Stimulated activated naive B cell treated with anti-CD40 and anti-IgM and Interleukin-4, amounts not matched to agents 10 μg/mL and 1 μg/mL and 100 μg/mL, for 72 hours (primary cell): ENCODE results near the gene CALHM5.
"Not testable (repeated sequence)": the region's sequence is repeated elsewhere in the genome, so short reads cannot be mapped to it uniquely, and the experiment has no call there.

Experiments used
- ATAC-seq, 2 donors: fragments of 150-1000 bp; cut with Tn5 transposase; replicated peaks; 2 replicates each; pipeline ENCODE4 v1.10.0; 2021; ENCODE audit warnings: moderate library complexity in 1 of 2
- DNase-seq: peaks from one replicate; pipeline ENCODE4 v3.0.0; 2021
- H3K27ac Mint-ChIP-seq: one replicate; pipeline ENCODE4 v1.8.0; 2022; ENCODE audit warnings: mild to moderate bottlenecking, mixed read lengths
- H3K27me3 Mint-ChIP-seq, 2 donors: one replicate each; pipeline ENCODE4 v1.8.0; 2022; ENCODE audit warnings: mixed read lengths in 2 of 2
- H3K36me3 Mint-ChIP-seq, 2 donors: one replicate each; pipeline ENCODE4 v1.8.0; 2022; ENCODE audit warnings: mixed read lengths in 2 of 2, mild to moderate bottlenecking in 1 of 2
- H3K4me1 Mint-ChIP-seq, 2 donors: one replicate each; pipeline ENCODE4 v1.8.0; 2022; ENCODE audit warnings: mixed read lengths in 2 of 2, mild to moderate bottlenecking in 1 of 2
- H3K4me3 Mint-ChIP-seq, 2 donors: one replicate each; pipeline ENCODE4 v1.8.0; 2022; ENCODE audit warnings: mild to moderate bottlenecking in 2 of 2, mixed read lengths in 2 of 2, moderate library complexity in 1 of 2
- H3K9me3 Mint-ChIP-seq, 2 donors: one replicate each; pipeline ENCODE4 v1.8.0; 2022; ENCODE audit warnings: mixed read lengths in 2 of 2, mild to moderate bottlenecking in 1 of 2

CALHM5 gene

GRCh38 chr6:116491610-116492330 lies 19.7 kb upstream of the CALHM5 start:
- Mint-ChIP-seq H3K27me3 (no peaks in the 10 kb centered on the region), H3K9me3 (peaks cover 0 to 9% of the 10 kb centered on the region in 2 donors), H3K36me3 (peaks cover 4 to 5% of the 10 kb centered on the region in 2 donors), H3K4me1 (no peaks in the 10 kb centered on the region), H3K4me3 (no peak overlapping the region), H3K27ac (no peak overlapping the region)
- ATAC-seq (no peak), DNase-seq (no peak)

- peaks cover 0 to 9% of the 10 kb centered on the region in 2 donors for H3K9me3 Mint-ChIP-seq
- no peak overlapping the region for H3K27ac Mint-ChIP-seq
- H3K4me3 Mint-ChIP-seq = no peak overlapping the region
- peaks cover 4 to 5% of the 10 kb centered on the region in 2 donors for H3K36me3 Mint-ChIP-seq
- ATAC-seq (no peak), DNase-seq (no peak)
- no peaks in the 10 kb centered on the region for H3K27me3 Mint-ChIP-seq
- H3K4me1 Mint-ChIP-seq = no peaks in the 10 kb centered on the region
Measured at GRCh38 chr6:116492331-116493067, 18.9 kb upstream of the CALHM5 start.

- H3K9me3 Mint-ChIP-seq, H3K4me1 Mint-ChIP-seq, ATAC-seq, H3K36me3 Mint-ChIP-seq, H3K4me3 Mint-ChIP-seq, DNase-seq, H3K27ac Mint-ChIP-seq: not testable (repeated sequence)
- H3K27me3 Mint-ChIP-seq = peaks cover 6 to 11% of the 10 kb centered on the region in 2 donors
Measured at GRCh38 chr6:116495161-116495560, 16.3 kb upstream of the CALHM5 start.

- no peak for ATAC-seq
- Mint-ChIP-seq H3K4me3 (no peak overlapping the region), H3K36me3 (peaks cover 4% of the 10 kb centered on the region in 2 donors), H3K27ac (no peak overlapping the region), H3K9me3 (peaks cover 3 to 6% of the 10 kb centered on the region in 2 donors), H3K4me1 (peaks cover 0 to 5% of the 10 kb centered on the region in 2 donors), H3K27me3 (peaks cover 6 to 11% of the 10 kb centered on the region in 2 donors)
- no peak for DNase-seq
Measured at GRCh38 chr6:116497113-116497676, 14.2 kb upstream of the CALHM5 start.

- no peak overlapping the region for H3K27ac Mint-ChIP-seq
Measured at GRCh38 chr6:116500969-116501433, 10.4 kb upstream of the CALHM5 start.

GRCh38 chr6:116507324-116507723 lies 4.1 kb upstream of the CALHM5 start:
- ATAC-seq = no peak
- Mint-ChIP-seq H3K4me1 (peaks cover 10 to 20% of the 10 kb centered on the region in 2 donors), H3K27ac (peak overlapping the region; percentile 27), H3K9me3 (peaks cover under 1 to 16% of the 10 kb centered on the region in 2 donors), H3K4me3 (no peak overlapping the region), H3K36me3 (peaks cover 1 to 3% of the 10 kb centered on the region in 2 donors), H3K27me3 (peaks cover 0 to 3% of the 10 kb centered on the region in 2 donors)
- no peak for DNase-seq

More at GRCh38 chr6:116500969-116501433, 10.4 kb upstream of the CALHM5 start:
- no peak for ATAC-seq
- no peak for DNase-seq
- Mint-ChIP-seq H3K27me3 (peaks cover 6 to 14% of the 10 kb centered on the region in 2 donors), H3K36me3 (peaks cover 7% of the 10 kb centered on the region in 2 donors), H3K4me3 (no peak overlapping the region), H3K4me1 (peaks cover 6 to 18% of the 10 kb centered on the region in 2 donors), H3K9me3 (peaks cover 6 to 12% of the 10 kb centered on the region in 2 donors)

- no peak for DNase-seq
- peaks cover 0 to 1% of the 10 kb centered on the region in 2 donors for H3K36me3 Mint-ChIP-seq
- no peak for ATAC-seq
- H3K27me3 Mint-ChIP-seq = peaks cover 0 to 1% of the 10 kb centered on the region in 2 donors
- H3K9me3 Mint-ChIP-seq = peaks cover 0 to 14% of the 10 kb centered on the region in 2 donors
- H3K27ac Mint-ChIP-seq = no peak overlapping the region
- no peak overlapping the region for H3K4me3 Mint-ChIP-seq
- H3K4me1 Mint-ChIP-seq = peaks cover 10 to 20% of the 10 kb centered on the region in 2 donors
Measured at GRCh38 chr6:116508527-116508926, 2.9 kb upstream of the CALHM5 start.

GRCh38 chr6:116512111-116512559 lies 696 bp downstream of the CALHM5 start:
- no peaks in the 10 kb centered on the region for H3K36me3 Mint-ChIP-seq
- peaks cover 0 to 8% of the 10 kb centered on the region in 2 donors for H3K9me3 Mint-ChIP-seq

GRCh38 chr6:116512734-116513133 lies 1.3 kb downstream of the CALHM5 start:
- Mint-ChIP-seq H3K27me3 (no peaks in the 10 kb centered on the region), H3K4me3 (no peak overlapping the region), H3K36me3 (no peaks in the 10 kb centered on the region), H3K4me1 (peaks cover 8 to 13% of the 10 kb centered on the region in 2 donors), H3K9me3 (peaks cover 0 to 8% of the 10 kb centered on the region in 2 donors), H3K27ac (no peak overlapping the region)
- DNase-seq (no peak), ATAC-seq (no peak)

More at GRCh38 chr6:116512111-116512559, 696 bp downstream of the CALHM5 start:
- Mint-ChIP-seq H3K4me3 (no peak overlapping the region), H3K4me1 (peaks cover 8 to 13% of the 10 kb centered on the region in 2 donors), H3K27ac (no peak overlapping the region), H3K27me3 (no peaks in the 10 kb centered on the region)
- peak; percentile 46 to 56 for ATAC-seq
- no peak for DNase-seq

GRCh38 chr6:116513224-116513875 lies 1.9 kb downstream of the CALHM5 start:
- H3K36me3 Mint-ChIP-seq = no peaks in the 10 kb centered on the region
- H3K4me3 Mint-ChIP-seq = no peak overlapping the region
- ATAC-seq (no peak), DNase-seq (no peak)
- peaks cover 8 to 13% of the 10 kb centered on the region in 2 donors for H3K4me1 Mint-ChIP-seq
- H3K27me3 Mint-ChIP-seq = no peaks in the 10 kb centered on the region
- peaks cover 0 to 8% of the 10 kb centered on the region in 2 donors for H3K9me3 Mint-ChIP-seq
- peak overlapping the region; percentile 33 for H3K27ac Mint-ChIP-seq

GRCh38 chr6:116514111-116514510 lies 2.7 kb downstream of the CALHM5 start:
- no peak overlapping the region for H3K4me3 Mint-ChIP-seq
- peaks cover 0 to 3% of the 10 kb centered on the region in 2 donors for H3K9me3 Mint-ChIP-seq
- H3K27me3 Mint-ChIP-seq = no peaks in the 10 kb centered on the region
- no peak overlapping the region for H3K27ac Mint-ChIP-seq
- H3K36me3 Mint-ChIP-seq = no peaks in the 10 kb centered on the region
- peaks cover 8 to 13% of the 10 kb centered on the region in 2 donors for H3K4me1 Mint-ChIP-seq
- DNase-seq (no peak), ATAC-seq (peak in 1 of 2 donors; percentile 75)

GRCh38 chr6:116515141-116515540 lies 3.7 kb downstream of the CALHM5 start:
- no peak overlapping the region for H3K4me3 Mint-ChIP-seq
- H3K36me3 Mint-ChIP-seq = no peaks in the 10 kb centered on the region
- DNase-seq = no peak
- peaks cover 8 to 13% of the 10 kb centered on the region in 2 donors for H3K4me1 Mint-ChIP-seq
- H3K9me3 Mint-ChIP-seq = no peaks in the 10 kb centered on the region
- no peak for ATAC-seq
- H3K27me3 Mint-ChIP-seq = no peaks in the 10 kb centered on the region
- no peak overlapping the region for H3K27ac Mint-ChIP-seq

- no peak for ATAC-seq
- Mint-ChIP-seq H3K27me3 (no peaks in the 10 kb centered on the region), H3K9me3 (no peaks in the 10 kb centered on the region), H3K27ac (no peak overlapping the region), H3K4me1 (peaks cover 3 to 5% of the 10 kb centered on the region in 2 donors), H3K4me3 (no peak overlapping the region), H3K36me3 (no peaks in the 10 kb centered on the region)
- no peak for DNase-seq
Measured at GRCh38 chr6:116518621-116519368, 7.4 kb downstream of the CALHM5 start.
